ENCODE data around the gene CHD9.

DNA sequence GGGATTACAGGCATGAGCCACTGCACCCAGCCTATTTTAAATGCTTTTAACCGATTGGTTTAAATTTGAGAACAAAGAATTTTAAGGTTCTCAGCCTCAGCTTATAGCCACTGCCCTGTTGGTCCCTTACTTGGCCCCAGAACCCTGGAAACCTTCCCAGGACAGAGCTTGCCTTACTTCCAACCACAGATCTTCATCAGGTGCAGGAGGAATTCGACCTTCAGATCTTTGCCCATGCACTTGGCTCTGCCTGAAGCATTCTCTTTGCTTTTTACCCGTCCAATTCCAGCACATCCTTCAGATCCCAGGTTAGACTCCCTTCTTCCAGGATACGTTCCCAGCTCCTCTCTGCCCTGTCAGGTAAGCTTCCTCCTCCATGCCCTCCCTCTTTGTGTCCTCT lies 27.7 kb downstream of the CHD9 start:
- TF ChIP-seq ZC3H4 (CRISPR knock-in tag; IDR thresholded peaks at IDR 0.05; ENCODE audit: borderline replicate concordance) (no peak), DIDO1 (tag; IDR thresholded peaks at IDR 0.05; ENCODE audit: low read depth) (no peak), ZNF668 (CRISPR knock-in tag; IDR thresholded peaks at IDR 0.05) (no peak), EP300 (IDR thresholded peaks at IDR 0.05; ENCODE audit: low read length) (no peak), EZH2 (IDR thresholded peaks at IDR 0.05; ENCODE audit: borderline replicate concordance, low read depth, low read length) (no peak), JUND (IDR thresholded peaks at IDR 0.05; ENCODE audit: borderline replicate concordance, low read depth, low read length) (no peak), JUND (tag; IDR thresholded peaks at IDR 0.05; ENCODE audit: borderline replicate concordance, low read depth, low read length) (no peak), PHF8 (IDR thresholded peaks at IDR 0.05; ENCODE audit: borderline replicate concordance, low read length) (no peak), GABPB2 (CRISPR knock-in tag; conservative IDR thresholded peaks at IDR 0.05) (no peak)
- TF ChIP-seq, protein P1, sequence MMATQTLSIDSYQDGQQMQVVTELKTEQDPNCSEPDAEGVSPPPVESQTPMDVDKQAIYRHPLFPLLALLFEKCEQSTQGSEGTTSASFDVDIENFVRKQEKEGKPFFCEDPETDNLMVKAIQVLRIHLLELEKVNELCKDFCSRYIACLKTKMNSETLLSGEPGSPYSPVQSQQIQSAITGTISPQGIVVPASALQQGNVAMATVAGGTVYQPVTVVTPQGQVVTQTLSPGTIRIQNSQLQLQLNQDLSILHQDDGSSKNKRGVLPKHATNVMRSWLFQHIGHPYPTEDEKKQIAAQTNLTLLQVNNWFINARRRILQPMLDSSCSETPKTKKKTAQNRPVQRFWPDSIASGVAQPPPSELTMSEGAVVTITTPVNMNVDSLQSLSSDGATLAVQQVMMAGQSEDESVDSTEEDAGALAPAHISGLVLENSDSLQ (IDR thresholded peaks at IDR 0.05) = no peak
